ENCODE data around the gene DLG2. TPM values are rescaled to one million over a fixed set of nuclear protein-coding genes. Genes with fewer than 3 reads are reported as not detected.

The DLG2 gene
- total RNA-seq, 1 donor from 2014 or later: 0.51 TPM

GRCh38 chr11:83866655-83867054 lies 1760.5 kb downstream of the DLG2 start:
- no peak for DNase-seq (ENCODE audit: low read depth in 2 of 2)

- no peak for DNase-seq (ENCODE audit: low read depth in 2 of 2)
These were observed 1761.3 kb downstream of the DLG2 start for GRCh38 chr11:83865636-83866461.

- DNase-seq (ENCODE audit: low read depth in 2 of 2): no peak
These were observed 1762.6 kb downstream of the DLG2 start for GRCh38 chr11:83864412-83865057.

GRCh38 chr11:83863272-83863671 lies 1763.9 kb downstream of the DLG2 start:
- no peak for DNase-seq (ENCODE audit: low read depth in 2 of 2)

GRCh38 chr11:83862691-83863090 lies 1764.5 kb downstream of the DLG2 start:
- DNase-seq (ENCODE audit: low read depth in 2 of 2): no peak

GRCh38 chr11:83862033-83862432 lies 1765.1 kb downstream of the DLG2 start:
- no peak for DNase-seq (ENCODE audit: low read depth in 2 of 2)

GRCh38 chr11:83858694-83859093 lies 1768.5 kb downstream of the DLG2 start:
- DNase-seq (ENCODE audit: low read depth in 2 of 2): no peak

- no peak for DNase-seq (ENCODE audit: low read depth in 2 of 2)
These were observed 1771.9 kb downstream of the DLG2 start for GRCh38 chr11:83855237-83855636.

- DNase-seq (ENCODE audit: low read depth in 2 of 2): no peak
These were observed 1774.2 kb downstream of the DLG2 start for GRCh38 chr11:83852775-83853442.

- DNase-seq (ENCODE audit: low read depth in 2 of 2): no peak
These were observed 1775.1 kb downstream of the DLG2 start for GRCh38 chr11:83852012-83852411.

GRCh38 chr11:83847467-83848034 lies 1779.6 kb downstream of the DLG2 start:
- DNase-seq (ENCODE audit: low read depth in 2 of 2): no peak

GRCh38 chr11:83845797-83846196 lies 1781.3 kb downstream of the DLG2 start:
- no peak for DNase-seq (ENCODE audit: low read depth in 2 of 2)

- DNase-seq (ENCODE audit: low read depth in 2 of 2): no peak
These were observed 1786.8 kb downstream of the DLG2 start for GRCh38 chr11:83840326-83840725.

GRCh38 chr11:83836883-83837654 lies 1790.1 kb downstream of the DLG2 start:
- peak; percentile 15 to 43 for DNase-seq (ENCODE audit: low read depth in 2 of 2)

- DNase-seq (ENCODE audit: low read depth in 2 of 2): no peak
These were observed 1791.1 kb downstream of the DLG2 start for GRCh38 chr11:83836065-83836464.

- DNase-seq (ENCODE audit: low read depth in 2 of 2): no peak
These were observed 1791.7 kb downstream of the DLG2 start for GRCh38 chr11:83835423-83835822.

- DNase-seq (ENCODE audit: low read depth in 2 of 2): no peak
These were observed 1795.2 kb downstream of the DLG2 start for GRCh38 chr11:83831929-83832328.

GRCh38 chr11:83827940-83828554 lies 1799.1 kb downstream of the DLG2 start:
- DNase-seq (ENCODE audit: low read depth in 2 of 2): peak; percentile 23 to 30

- no peak for DNase-seq (ENCODE audit: low read depth in 2 of 2)
These were observed 1799.6 kb downstream of the DLG2 start for GRCh38 chr11:83827520-83827919.

GRCh38 chr11:83826078-83826477 lies 1801.1 kb downstream of the DLG2 start:
- no peak for DNase-seq (ENCODE audit: low read depth in 2 of 2)

Measured in dermis microvascular lymphatic vessel endothelial cell (primary cell).